Ishikawa (cell line): Measurements from ENCODE around the gene SLC38A10.
A peak's percentile ranks its signal among the peaks of the same experiment; 100 is the strongest.

ENCODE experiments used
- CEBPB ChIP-seq: IDR thresholded peaks from 2 replicates; pipeline ENCODE4 v1.6.1; 2012
- CREB1 ChIP-seq: IDR thresholded peaks from 2 replicates; pipeline ENCODE4 v1.6.1; 2012; ENCODE audit warnings: low read depth
- EGR1 ChIP-seq: IDR thresholded peaks from 2 replicates; pipeline ENCODE4 v1.6.1; 2012
- EP300 ChIP-seq: IDR thresholded peaks from 2 replicates; pipeline ENCODE4 v1.6.1; 2012; ENCODE audit warnings: borderline replicate concordance
- FOXM1 ChIP-seq: IDR thresholded peaks from 2 replicates; pipeline ENCODE4 v1.6.1; 2012; ENCODE audit warnings: low read depth, borderline replicate concordance
- MAX ChIP-seq: IDR thresholded peaks from 2 replicates; pipeline ENCODE4 v1.6.1; 2012
- NFIC ChIP-seq: IDR thresholded peaks from 2 replicates; pipeline ENCODE4 v1.6.1; 2012
- RAD21 ChIP-seq: IDR thresholded peaks from 2 replicates; pipeline ENCODE4 v1.6.1; 2012; ENCODE audit warnings: low read depth
- TAF1 ChIP-seq: IDR thresholded peaks from 2 replicates; pipeline ENCODE4 v1.6.1; 2012; ENCODE audit warnings: low read depth, mild to moderate bottlenecking
- TCF12 ChIP-seq: IDR thresholded peaks from 2 replicates; pipeline ENCODE4 v1.6.1; 2012; ENCODE audit warnings: low read depth
- TEAD4 ChIP-seq: IDR thresholded peaks from 2 replicates; pipeline ENCODE4 v1.6.1; 2012
- USF1 ChIP-seq: IDR thresholded peaks from 2 replicates; pipeline ENCODE4 v1.6.1; 2012
- YY1 ChIP-seq: IDR thresholded peaks from 2 replicates; pipeline ENCODE4 v1.6.1; 2012; ENCODE audit warnings: low read depth
- ZBTB7A ChIP-seq: IDR thresholded peaks from 2 replicates; pipeline ENCODE4 v1.6.1; 2012; ENCODE audit warnings: low read depth
- TF ChIP-seq, protein P1 (sequence below): IDR thresholded peaks from 2 replicates; pipeline ENCODE4 v1.6.1; 2012; ENCODE audit warnings: low read depth, mild to moderate bottlenecking

Gene SLC38A10

DNA sequence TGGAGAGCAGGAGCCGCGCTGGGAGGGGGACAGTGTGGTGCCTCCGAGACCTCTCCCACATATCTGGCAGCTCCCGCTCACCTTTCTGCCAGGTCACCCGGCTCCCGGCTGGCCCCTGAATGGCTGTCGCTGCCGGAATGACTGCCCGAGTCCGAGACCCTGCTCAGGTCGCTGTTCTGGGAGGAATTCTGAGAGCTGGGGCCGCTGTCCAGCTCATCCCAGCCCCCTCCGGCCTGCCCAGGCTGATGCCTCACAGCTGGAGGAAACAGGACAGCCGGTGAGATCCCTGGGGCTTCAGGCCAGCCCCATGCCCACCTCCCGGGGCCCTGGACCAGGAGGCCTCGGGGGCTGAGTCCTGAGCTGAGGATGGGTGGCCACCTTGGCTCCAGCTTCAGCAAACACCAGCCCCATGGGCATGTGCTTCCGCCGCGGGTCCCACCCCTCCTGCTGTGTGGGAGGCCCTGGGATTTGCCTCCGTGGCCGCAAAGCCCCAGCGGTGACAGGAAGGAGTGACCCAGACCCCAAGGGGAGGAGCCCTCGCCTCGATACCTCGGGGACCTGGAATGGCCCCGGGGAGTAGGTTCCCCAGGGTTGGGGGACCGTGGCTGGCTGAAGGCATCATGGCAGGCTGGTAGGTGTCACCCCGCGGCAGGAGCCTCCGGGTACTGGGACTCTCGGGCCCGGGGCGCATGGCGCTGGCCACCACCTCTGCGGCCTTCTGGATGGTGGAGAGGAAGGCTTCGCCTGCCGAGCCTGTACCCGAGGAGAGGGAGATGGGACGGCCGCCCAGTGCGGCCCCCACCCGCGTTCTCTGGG lies 63.1 kb downstream of the SLC38A10 start:
- TF ChIP-seq EGR1: no peak
- TF ChIP-seq USF1: no peak
- TF ChIP-seq FOXM1: no peak
- TF ChIP-seq ZBTB7A: no peak
- no peak for TF ChIP-seq YY1
- no peak for TF ChIP-seq TCF12
- TF ChIP-seq EP300: no peak
- no peak for TF ChIP-seq CREB1

- TF ChIP-seq FOXM1: no peak
- TF ChIP-seq CREB1: no peak
- TF ChIP-seq YY1: no peak
- TF ChIP-seq, protein P1, sequence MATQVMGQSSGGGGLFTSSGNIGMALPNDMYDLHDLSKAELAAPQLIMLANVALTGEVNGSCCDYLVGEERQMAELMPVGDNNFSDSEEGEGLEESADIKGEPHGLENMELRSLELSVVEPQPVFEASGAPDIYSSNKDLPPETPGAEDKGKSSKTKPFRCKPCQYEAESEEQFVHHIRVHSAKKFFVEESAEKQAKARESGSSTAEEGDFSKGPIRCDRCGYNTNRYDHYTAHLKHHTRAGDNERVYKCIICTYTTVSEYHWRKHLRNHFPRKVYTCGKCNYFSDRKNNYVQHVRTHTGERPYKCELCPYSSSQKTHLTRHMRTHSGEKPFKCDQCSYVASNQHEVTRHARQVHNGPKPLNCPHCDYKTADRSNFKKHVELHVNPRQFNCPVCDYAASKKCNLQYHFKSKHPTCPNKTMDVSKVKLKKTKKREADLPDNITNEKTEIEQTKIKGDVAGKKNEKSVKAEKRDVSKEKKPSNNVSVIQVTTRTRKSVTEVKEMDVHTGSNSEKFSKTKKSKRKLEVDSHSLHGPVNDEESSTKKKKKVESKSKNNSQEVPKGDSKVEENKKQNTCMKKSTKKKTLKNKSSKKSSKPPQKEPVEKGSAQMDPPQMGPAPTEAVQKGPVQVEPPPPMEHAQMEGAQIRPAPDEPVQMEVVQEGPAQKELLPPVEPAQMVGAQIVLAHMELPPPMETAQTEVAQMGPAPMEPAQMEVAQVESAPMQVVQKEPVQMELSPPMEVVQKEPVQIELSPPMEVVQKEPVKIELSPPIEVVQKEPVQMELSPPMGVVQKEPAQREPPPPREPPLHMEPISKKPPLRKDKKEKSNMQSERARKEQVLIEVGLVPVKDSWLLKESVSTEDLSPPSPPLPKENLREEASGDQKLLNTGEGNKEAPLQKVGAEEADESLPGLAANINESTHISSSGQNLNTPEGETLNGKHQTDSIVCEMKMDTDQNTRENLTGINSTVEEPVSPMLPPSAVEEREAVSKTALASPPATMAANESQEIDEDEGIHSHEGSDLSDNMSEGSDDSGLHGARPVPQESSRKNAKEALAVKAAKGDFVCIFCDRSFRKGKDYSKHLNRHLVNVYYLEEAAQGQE: no peak
- TF ChIP-seq EP300: no peak
- TF ChIP-seq ZBTB7A: no peak
- TF ChIP-seq USF1: no peak
- TF ChIP-seq EGR1: no peak
Observed at GRCh38 chr17:81231121-81231645, 63.9 kb downstream of the SLC38A10 start.

- TF ChIP-seq CREB1: no peak
- peak; percentile 54 for TF ChIP-seq RAD21
Observed at GRCh38 chr17:81230043-81230820, 64.9 kb downstream of the SLC38A10 start.

DNA sequence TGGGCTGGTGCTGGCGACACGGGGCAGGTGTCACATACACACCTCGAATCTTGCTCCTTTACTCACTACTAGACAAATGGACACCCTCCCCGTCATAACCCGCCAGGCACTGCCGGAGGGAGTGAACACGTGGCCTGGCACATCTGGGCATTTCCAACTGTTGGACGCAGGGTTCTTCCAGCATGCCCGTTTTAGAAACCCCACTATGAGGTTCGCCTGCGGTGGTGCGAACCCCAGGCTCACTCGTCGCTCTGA lies 65.5 kb downstream of the SLC38A10 start:
- TF ChIP-seq EGR1 (no peak), EP300 (no peak), CREB1 (no peak), NFIC (no peak), FOXM1 (no peak), TCF12 (no peak), RAD21 (no peak), USF1 (no peak), MAX (no peak), CEBPB (no peak), TEAD4 (no peak), YY1 (no peak), TAF1 (no peak), ZBTB7A (no peak)
- TF ChIP-seq, protein P1: no peak

DNA sequence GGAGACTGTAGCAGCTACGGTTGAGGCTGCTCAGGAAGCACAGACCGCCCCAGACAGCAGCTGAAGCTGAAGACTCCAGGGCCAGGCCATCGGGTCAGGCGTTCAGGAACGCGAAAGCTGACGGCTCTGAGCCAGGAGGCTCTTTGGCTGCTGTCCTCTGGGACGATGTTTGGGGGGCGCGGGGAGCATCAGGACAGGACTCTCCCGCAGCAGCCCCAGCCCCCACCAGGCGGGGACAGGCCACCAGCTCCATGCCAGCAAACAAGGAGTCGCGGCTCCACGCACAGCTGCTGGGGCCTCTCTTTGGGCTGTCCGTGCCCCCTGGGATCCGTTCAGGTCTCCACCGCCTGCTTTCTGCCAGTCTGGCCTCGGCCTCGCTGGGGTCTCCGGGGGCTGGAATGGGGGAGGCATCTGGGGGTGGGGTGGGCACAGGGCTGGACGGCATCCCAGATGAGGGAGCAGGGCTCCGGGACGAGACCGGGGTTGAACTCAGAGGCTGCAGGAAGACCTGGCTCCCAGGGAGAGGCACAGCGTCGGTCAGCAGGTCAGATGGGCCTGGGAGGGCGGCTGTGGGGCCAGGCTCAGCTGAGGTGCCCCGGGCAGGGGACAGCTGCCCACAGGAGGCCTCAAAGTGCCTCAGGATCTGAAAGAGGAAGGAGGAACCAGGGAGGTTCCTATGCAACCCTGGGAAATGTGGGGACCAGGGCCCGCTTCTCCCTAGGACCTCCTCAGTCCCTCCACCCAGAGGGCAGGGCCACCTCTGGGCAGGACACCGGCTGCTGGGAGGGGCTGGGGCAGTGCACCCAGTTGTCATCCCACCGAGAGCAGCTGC lies 66.1 kb downstream of the SLC38A10 start:
- TF ChIP-seq, protein P1: no peak
- TF ChIP-seq MAX (no peak), YY1 (no peak)
